Activated T-helper 17 cell treated with anti-CD3 and anti-CD28 coated beads, Interleukin-2, amount 50 U/mL, for 72 hours (primary cell): ENCODE results near the gene BRD3OS. TPM values are rescaled to one million over a fixed set of nuclear protein-coding genes. Genes with fewer than 3 reads are reported as not detected.
"Not testable (repeated sequence)": the region's sequence is repeated elsewhere in the genome, so short reads cannot be mapped to it uniquely, and the experiment has no call there.

Experiments used
- ATAC-seq: fragments of 150-1000 bp; cut with Tn5 transposase; replicated peaks from 2 replicates; pipeline ENCODE4 v1.10.0; 2021; ENCODE audit warnings: mild to moderate bottlenecking, moderate library complexity
- H3K27ac Mint-ChIP-seq: one replicate; pipeline ENCODE4 v1.8.0; 2022; ENCODE audit warnings: mixed read lengths
- H3K27me3 Mint-ChIP-seq: one replicate; pipeline ENCODE4 v1.8.0; 2022; ENCODE audit warnings: mixed read lengths
- H3K36me3 Mint-ChIP-seq: one replicate; pipeline ENCODE4 v1.8.0; 2022; ENCODE audit warnings: low read depth, mild to moderate bottlenecking, mixed read lengths
- H3K4me1 Mint-ChIP-seq: one replicate; pipeline ENCODE4 v1.8.0; 2022; ENCODE audit warnings: mixed read lengths
- H3K4me3 Mint-ChIP-seq: one replicate; pipeline ENCODE4 v1.8.0; 2022; ENCODE audit warnings: mild to moderate bottlenecking, mixed read lengths
- H3K9me3 Mint-ChIP-seq: one replicate; pipeline ENCODE4 v1.8.0; 2022; ENCODE audit warnings: mixed read lengths
- total RNA-seq, 2 donors: library from RNA; stranded (reverse); gene quantifications; one replicate each; pipeline ENCODE4 v1.2.3, GENCODE V29; 2022

BRD3OS gene
- total RNA-seq, 2 donors from 2014 or later = 8.5 to 12.5 TPM

DNA sequence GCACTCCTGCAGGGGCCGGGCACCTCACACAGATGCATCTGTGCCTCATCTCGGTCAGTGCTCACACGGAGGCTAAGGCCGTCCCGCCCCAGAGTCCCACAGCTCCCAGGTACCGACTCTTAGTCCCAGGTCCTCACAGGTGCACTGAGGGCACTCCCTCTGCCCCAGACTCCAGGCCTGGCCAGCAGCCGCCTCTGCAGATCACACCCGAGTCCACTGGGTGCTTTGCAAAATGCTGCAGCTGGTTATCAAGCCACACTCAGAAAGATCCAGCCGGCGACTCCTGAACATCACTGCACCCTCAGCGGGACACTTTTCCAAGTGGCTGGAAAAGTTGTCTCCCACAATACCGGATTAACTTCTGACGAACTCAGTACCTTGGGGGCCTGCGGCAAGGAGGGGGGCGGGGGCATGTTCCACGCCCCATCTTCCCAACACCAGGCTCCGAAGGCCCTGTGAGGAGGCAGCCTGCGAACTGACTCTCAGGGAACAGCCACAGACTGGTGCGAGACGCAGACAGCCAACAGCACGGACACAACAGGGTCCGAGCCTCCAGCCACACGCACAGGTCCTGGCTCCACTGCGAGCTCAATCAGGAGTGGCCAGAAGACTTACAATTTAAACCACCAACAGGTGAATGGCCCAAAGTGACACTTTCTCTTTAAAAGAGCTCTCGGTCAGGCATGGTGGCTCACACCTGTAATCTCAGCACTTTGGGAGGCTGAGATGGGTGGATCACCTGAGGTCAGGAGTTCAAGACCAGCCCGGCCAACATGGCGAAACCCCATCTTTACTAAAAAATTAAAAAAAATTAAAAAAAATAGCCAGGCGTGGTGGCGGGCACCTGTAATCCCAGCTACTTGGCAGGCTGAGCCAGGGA lies 38.5 kb downstream of the BRD3OS start:
- H3K27ac Mint-ChIP-seq = no peak overlapping the region
- no peaks in the 10 kb centered on the region for H3K27me3 Mint-ChIP-seq
- H3K4me3 Mint-ChIP-seq = no peak overlapping the region
- H3K9me3 Mint-ChIP-seq = no peaks in the 10 kb centered on the region
- H3K36me3 Mint-ChIP-seq = no peaks in the 10 kb centered on the region
- ATAC-seq = no peak
- peaks cover 12% of the 10 kb centered on the region for H3K4me1 Mint-ChIP-seq

- ATAC-seq = no peak
- Mint-ChIP-seq H3K36me3 (no peaks in the 10 kb centered on the region), H3K27ac (no peak overlapping the region), H3K27me3 (no peaks in the 10 kb centered on the region), H3K9me3 (no peaks in the 10 kb centered on the region), H3K4me1 (peaks cover 12% of the 10 kb centered on the region), H3K4me3 (peak overlapping the region; percentile 89)
These were observed 39.4 kb downstream of the BRD3OS start for GRCh38 chr9:134064711-134065110.

DNA sequence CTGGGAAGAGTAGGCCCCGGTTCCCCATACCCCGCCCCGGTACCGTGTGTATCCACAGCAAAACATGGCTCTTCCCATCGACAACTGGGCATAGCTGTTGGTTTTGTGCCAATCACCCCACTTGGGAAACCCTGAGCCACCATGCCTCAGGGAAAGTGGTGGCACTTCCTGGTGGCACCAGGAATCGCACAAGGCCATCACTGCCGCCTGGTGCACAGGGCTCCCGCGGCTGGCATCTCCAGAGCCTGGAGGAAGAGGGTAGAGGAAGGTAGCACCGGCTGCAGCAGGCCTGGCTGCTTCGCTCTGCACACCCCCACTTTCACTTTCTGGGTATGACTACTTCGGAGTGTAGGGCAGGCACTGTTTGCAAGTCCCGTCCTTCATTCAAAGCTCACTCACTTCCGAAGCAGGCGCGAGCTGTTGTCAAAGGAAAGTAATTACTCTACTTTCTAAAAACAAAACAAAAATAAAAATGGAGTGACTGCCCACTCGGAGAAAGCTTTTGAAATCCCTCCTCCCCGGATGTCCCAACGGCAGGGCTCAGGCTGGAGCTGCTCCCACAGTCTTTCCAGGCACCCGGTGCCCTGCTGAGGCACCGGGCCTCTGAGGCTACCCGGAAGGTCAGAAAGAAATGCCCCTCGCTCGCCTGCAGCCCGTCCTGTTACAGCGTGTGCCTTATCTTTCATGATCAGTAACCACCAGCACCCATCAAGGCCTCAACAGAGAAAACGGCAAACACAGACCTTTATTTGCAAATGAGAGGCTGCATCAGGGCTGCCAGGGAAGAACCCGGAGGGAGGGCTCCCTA lies 40.5 kb downstream of the BRD3OS start:
- Mint-ChIP-seq H3K4me1 (peaks cover 12% of the 10 kb centered on the region), H3K36me3 (no peaks in the 10 kb centered on the region), H3K27me3 (peaks cover 4% of the 10 kb centered on the region), H3K27ac (peak overlapping the region; percentile 84), H3K9me3 (no peaks in the 10 kb centered on the region), H3K4me3 (peak overlapping the region; percentile 89)
- peak; percentile 55 for ATAC-seq

- ATAC-seq = no peak
- Mint-ChIP-seq H3K4me1 (peaks cover 12% of the 10 kb centered on the region), H3K27me3 (peaks cover 7% of the 10 kb centered on the region), H3K4me3 (peak overlapping the region; percentile 89), H3K9me3 (no peaks in the 10 kb centered on the region), H3K36me3 (no peaks in the 10 kb centered on the region), H3K27ac (peak overlapping the region; percentile 84)
These were observed 41.2 kb downstream of the BRD3OS start for GRCh38 chr9:134066526-134066912.

DNA sequence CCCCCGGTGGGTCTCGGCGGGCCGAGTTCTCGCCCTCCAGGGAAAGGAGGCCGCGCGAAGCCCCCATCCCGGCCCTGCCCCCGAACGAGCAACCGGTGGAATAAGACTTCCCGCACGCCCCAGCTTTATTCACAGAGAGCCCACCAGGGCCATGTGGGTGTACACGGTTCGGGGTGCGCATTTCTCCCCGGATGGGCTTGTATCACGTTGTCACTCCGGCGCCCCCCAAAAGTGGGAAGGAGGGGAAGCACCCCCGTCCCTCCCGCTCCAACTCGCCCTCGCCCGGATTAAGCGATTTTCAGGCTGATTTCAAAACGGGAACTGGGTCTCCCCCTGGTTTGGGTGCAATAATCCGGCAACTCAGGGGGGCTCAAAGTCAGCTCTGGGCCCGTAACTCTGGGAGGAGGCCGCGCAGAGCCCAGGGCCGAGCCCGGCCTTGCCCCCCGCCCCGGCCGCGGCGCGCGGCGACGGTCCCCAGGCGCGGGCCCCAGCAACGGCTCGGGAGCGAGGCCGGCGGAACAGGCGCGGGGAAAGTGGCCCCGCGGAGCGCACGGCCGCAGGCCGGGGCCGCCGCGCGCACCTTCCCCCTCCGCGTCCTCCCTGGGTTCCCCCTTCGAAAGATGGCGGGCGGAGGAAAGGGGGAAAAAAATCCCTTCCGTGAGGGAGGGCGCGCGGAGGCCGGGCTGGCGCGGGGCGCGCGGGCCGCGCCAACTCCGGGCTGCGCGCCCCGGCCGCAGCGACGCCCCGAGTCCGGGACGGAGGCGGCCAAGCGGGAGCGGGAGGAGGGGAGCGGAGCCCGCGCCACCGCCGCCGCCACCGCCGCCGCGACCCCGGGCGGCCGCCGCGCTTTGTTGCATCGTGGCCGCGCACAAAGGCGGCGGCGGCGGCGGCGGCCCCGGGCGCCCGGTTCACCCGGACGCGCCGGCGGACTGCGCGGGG lies 41.9 kb downstream of the BRD3OS start:
- Mint-ChIP-seq H3K27me3 (peaks cover 7% of the 10 kb centered on the region), H3K4me3 (peak overlapping the region; percentile 89), H3K4me1 (peaks cover 12% of the 10 kb centered on the region), H3K9me3 (no peaks in the 10 kb centered on the region), H3K27ac (no peak overlapping the region), H3K36me3 (no peaks in the 10 kb centered on the region)
- ATAC-seq = peak; percentile 1

DNA sequence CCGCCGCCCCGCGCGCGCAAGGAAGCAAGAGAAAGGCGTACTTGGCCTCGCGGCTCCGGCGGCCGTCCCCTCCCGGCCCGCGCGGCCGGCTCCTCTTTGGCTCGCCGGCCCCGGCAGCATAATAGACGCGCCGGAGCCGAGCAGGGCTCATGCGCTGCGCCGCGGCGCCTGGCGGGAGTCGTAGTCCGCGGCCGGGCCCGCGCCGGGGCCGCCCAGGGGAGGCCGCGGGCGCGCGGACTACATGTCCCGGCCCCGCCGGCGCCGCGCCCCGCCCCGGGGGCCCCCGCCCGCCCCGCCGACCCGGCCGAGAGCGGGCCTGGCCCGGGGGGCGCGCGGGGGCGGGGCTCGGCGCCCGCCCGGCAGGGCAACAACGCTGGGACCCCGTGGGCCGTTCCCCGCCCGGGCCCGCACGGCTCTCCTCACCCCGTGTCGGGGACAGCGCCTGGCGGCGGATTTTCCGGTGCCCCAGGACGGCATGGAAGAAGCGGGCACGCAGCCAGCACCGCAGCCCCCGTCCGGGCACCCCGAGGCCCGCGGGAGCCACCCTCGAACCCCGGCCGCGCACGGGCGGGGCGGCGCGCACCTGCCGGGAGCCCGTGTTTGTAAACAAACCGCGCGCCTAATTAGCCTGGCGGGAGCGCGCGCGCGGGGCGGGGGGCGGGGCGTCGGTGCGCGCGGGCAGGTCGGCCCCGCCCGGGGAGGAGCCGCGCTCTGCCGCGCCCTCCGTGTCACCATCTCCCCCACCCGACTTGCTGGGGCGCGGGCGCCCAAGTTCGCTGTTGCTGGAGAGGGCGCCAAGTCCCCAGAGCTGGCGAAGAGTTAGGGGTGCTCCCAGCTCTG lies 42.8 kb downstream of the BRD3OS start, which contains the start of gene BRD3:
TSS of gene BRD3 (minus strand) at position 123 of the 840 bp plus-strand sequence. CDS start 14,549 bp downstream, outside the sequence.
- H3K4me1 Mint-ChIP-seq = peaks cover 12% of the 10 kb centered on the region
- H3K9me3 Mint-ChIP-seq = no peaks in the 10 kb centered on the region
- peak within 1 kb of the TSS; percentile 89 for H3K4me3 Mint-ChIP-seq
- ATAC-seq = peak; percentile 89
- H3K27me3 Mint-ChIP-seq = peaks cover 7% of the 10 kb centered on the region
- peak within 1 kb of the TSS; percentile 62 for H3K27ac Mint-ChIP-seq
- no peaks in the 10 kb centered on the region for H3K36me3 Mint-ChIP-seq

- H3K27ac Mint-ChIP-seq = peak overlapping the region; percentile 62
- peaks cover 12% of the 10 kb centered on the region for H3K4me1 Mint-ChIP-seq
- H3K9me3 Mint-ChIP-seq = no peaks in the 10 kb centered on the region
- peak overlapping the region; percentile 81 for H3K4me3 Mint-ChIP-seq
- peaks cover 10% of the 10 kb centered on the region for H3K27me3 Mint-ChIP-seq
- ATAC-seq = peak; percentile 3
- no peaks in the 10 kb centered on the region for H3K36me3 Mint-ChIP-seq
These were observed 43.6 kb downstream of the BRD3OS start for GRCh38 chr9:134068744-134069479.

GRCh38 chr9:134069480-134070399 lies 44.5 kb downstream of the BRD3OS start:
- Mint-ChIP-seq H3K4me3 (peak overlapping the region; percentile 81), H3K4me1 (peaks cover 12% of the 10 kb centered on the region), H3K27ac (no peak overlapping the region), H3K36me3 (no peaks in the 10 kb centered on the region), H3K9me3 (no peaks in the 10 kb centered on the region), H3K27me3 (peaks cover 10% of the 10 kb centered on the region)
- ATAC-seq = no peak

- no peaks in the 10 kb centered on the region for H3K9me3 Mint-ChIP-seq
- no peaks in the 10 kb centered on the region for H3K36me3 Mint-ChIP-seq
- no peak overlapping the region for H3K27ac Mint-ChIP-seq
- H3K4me1 Mint-ChIP-seq = peaks cover 4% of the 10 kb centered on the region
- H3K4me3 Mint-ChIP-seq = no peak overlapping the region
- H3K27me3 Mint-ChIP-seq = peaks cover 10% of the 10 kb centered on the region
- no peak for ATAC-seq
These were observed 45.9 kb downstream of the BRD3OS start for GRCh38 chr9:134071149-134071548.

DNA sequence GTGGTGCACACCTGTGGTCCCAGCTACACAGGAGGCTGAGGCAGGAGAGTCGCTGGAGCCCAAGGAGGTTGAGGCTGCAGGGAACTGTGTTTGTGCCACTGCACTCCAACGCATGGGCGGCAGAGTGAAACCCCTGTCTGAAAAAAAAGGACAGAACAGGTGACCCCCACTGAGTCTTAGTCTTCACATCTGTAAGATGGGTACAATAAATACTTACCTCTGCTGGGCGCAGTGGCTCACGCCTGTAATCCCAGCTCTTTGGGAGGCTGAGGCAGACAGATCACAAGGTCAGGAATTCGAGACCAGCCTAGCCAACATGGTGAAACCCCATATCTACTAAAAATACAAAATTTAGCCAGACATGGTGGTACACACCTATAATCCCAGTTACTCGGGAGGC lies 47.4 kb downstream of the BRD3OS start:
- not testable (repeated sequence) for ATAC-seq, H3K4me3 Mint-ChIP-seq, H3K27ac Mint-ChIP-seq, H3K4me1 Mint-ChIP-seq, H3K36me3 Mint-ChIP-seq, H3K9me3 Mint-ChIP-seq
- peaks cover 10% of the 10 kb centered on the region for H3K27me3 Mint-ChIP-seq

DNA sequence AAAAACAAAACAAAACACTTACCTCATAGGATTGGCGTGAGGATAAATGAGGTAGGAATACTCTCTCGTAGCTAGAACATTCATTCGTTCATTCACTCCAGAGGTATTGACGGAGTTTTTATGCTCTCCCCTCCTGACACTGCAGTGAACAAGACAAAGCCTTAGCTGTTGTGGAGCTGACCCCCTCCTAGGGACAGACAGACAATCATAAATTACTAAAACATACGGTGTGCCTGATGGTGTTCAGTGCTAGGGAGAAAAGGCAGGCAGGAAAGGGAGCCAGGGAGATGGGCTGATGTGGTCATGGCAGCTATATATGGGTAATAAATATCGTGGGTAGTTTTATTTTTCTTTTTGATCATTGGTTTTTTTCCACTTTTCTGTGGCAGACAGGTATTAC lies 48.2 kb downstream of the BRD3OS start:
- no peak for ATAC-seq

GRCh38 chr9:134075689-134076088 lies 50.4 kb downstream of the BRD3OS start:
- not testable (repeated sequence) for H3K27ac Mint-ChIP-seq, ATAC-seq, H3K27me3 Mint-ChIP-seq, H3K9me3 Mint-ChIP-seq, H3K36me3 Mint-ChIP-seq, H3K4me1 Mint-ChIP-seq, H3K4me3 Mint-ChIP-seq

More for the DNA sequence above, 48.2 kb downstream of the BRD3OS start:
- H3K4me1 Mint-ChIP-seq = no peaks in the 10 kb centered on the region
- H3K27me3 Mint-ChIP-seq = peaks cover 10% of the 10 kb centered on the region
- no peaks in the 10 kb centered on the region for H3K36me3 Mint-ChIP-seq
- no peak overlapping the region for H3K4me3 Mint-ChIP-seq
- H3K9me3 Mint-ChIP-seq = no peaks in the 10 kb centered on the region
- H3K27ac Mint-ChIP-seq = no peak overlapping the region
